ENCODE data around the gene MYH11. TPM values are rescaled to one million over a fixed set of nuclear protein-coding genes. Genes with fewer than 3 reads are reported as not detected.

MYH11 gene
- polyA plus RNA-seq, 1 donor (not counting 4 experiments of a cell fraction or from before 2014, with no cell fraction given): not detected

DNA sequence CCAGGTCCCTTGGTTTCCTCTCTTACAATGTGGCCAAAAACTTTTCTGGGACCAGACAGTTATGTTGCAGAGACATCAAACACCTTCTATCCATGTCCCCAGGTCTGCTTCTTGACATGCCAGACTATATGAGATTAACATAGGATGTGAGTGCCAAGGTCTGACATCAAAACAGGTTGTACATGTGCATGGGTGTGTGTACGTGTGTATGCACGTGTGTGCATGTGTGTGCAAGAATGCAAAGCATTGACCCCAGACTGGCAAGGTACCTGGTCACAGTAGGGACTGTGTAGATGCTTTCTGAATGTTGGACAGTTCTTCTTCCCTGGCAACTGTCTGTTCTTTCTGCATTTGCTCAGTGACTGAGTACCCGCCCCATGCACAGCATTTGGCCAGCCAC is 121.2 kb downstream of the MYH11 start:
- FAIRE-seq (no peak), DNase-seq (ENCODE audit: low read depth, low spot score) (no peak)
- H3K9ac ChIP-seq (ENCODE audit: control insufficient read depth, extremely low read depth, insufficient read depth, low read length): no peak overlapping the region
- H2AFZ ChIP-seq (ENCODE audit: control insufficient read depth, low read length): no peak overlapping the region
- H3K4me2 ChIP-seq (ENCODE audit: control insufficient read depth, extremely low read depth, insufficient read depth, low read depth, low read length): no peak overlapping the region
- TF ChIP-seq EZH2 (IDR thresholded peaks at IDR 0.05; ENCODE audit: low read length): no peak
- TF ChIP-seq, protein P1, sequence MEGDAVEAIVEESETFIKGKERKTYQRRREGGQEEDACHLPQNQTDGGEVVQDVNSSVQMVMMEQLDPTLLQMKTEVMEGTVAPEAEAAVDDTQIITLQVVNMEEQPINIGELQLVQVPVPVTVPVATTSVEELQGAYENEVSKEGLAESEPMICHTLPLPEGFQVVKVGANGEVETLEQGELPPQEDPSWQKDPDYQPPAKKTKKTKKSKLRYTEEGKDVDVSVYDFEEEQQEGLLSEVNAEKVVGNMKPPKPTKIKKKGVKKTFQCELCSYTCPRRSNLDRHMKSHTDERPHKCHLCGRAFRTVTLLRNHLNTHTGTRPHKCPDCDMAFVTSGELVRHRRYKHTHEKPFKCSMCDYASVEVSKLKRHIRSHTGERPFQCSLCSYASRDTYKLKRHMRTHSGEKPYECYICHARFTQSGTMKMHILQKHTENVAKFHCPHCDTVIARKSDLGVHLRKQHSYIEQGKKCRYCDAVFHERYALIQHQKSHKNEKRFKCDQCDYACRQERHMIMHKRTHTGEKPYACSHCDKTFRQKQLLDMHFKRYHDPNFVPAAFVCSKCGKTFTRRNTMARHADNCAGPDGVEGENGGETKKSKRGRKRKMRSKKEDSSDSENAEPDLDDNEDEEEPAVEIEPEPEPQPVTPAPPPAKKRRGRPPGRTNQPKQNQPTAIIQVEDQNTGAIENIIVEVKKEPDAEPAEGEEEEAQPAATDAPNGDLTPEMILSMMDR (optimal IDR thresholded peaks at IDR 0.05 in 1 of 3, IDR thresholded peaks at IDR 0.05 in 1 of 3, conservative IDR thresholded peaks at IDR 0.05 in 1 of 3; ENCODE audit: extremely low read depth in 1 of 3, insufficient read depth in 2 of 3, low read length in 3 of 3): no peak
- H4K20me1 ChIP-seq (ENCODE audit: control insufficient read depth, extremely low read depth, insufficient read depth, low read length): no peaks in the 10 kb centered on the region
- H3K9me3 ChIP-seq (ENCODE audit: control insufficient read depth, low read depth, low read length): no peaks in the 10 kb centered on the region
- no peak overlapping the region for H3K4me3 ChIP-seq (ENCODE audit: control insufficient read depth in 2 of 3, extremely low read depth in 1 of 3, insufficient read depth in 2 of 3, low read depth in 1 of 3, low read length in 3 of 3)
- H3K36me3 ChIP-seq (ENCODE audit: control insufficient read depth in 2 of 2, extremely low read depth in 1 of 2, insufficient read depth in 2 of 2, low read length in 2 of 2): peaks cover 0 to 4% of the 10 kb centered on the region in 2 experiments
- no peak overlapping the region for H3K27ac ChIP-seq (ENCODE audit: control insufficient read depth, insufficient read depth, low read length)
- dilution Hi-C loops (cut with MboI; ENCODE audit: extremely low pct_ligation_motif_present, low sequenced_read_pairs): no loop called here
- H3K79me2 ChIP-seq (ENCODE audit: control insufficient read depth, insufficient read depth, low read length): no peaks in the 10 kb centered on the region
- no peaks in the 10 kb centered on the region for H3K4me1 ChIP-seq (ENCODE audit: control insufficient read depth, extremely low read depth, insufficient read depth, low read length)
- H3K9me1 ChIP-seq (ENCODE audit: control insufficient read depth, extremely low read depth, insufficient read depth, low read length): no peaks in the 10 kb centered on the region
- no peaks in the 10 kb centered on the region for H3K27me3 ChIP-seq (ENCODE audit: control insufficient read depth, extremely low read depth, insufficient read depth, low read length)

DNA sequence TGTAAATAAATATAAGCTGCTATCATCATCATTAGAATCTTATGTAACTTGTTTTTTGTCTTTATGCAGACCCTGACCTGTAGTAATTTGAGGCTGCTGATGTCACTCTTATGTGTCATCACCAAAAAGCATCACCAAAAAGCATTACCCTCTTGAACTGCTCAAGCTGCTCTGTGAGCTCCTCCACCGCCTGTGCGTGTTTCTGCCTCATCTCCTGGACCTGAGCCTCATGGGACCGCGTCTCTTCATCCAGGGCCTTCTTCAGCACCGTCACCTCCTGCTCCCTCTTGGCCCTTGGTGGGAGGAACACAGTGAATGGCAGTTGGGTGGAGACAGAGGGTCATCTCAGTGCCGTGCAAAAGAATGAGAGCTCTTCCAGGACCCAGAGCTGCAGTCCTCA is 124.4 kb downstream of the MYH11 start:
- H3K79me2 ChIP-seq (ENCODE audit: control insufficient read depth, insufficient read depth, low read length): no peaks in the 10 kb centered on the region
- TF ChIP-seq EZH2 (IDR thresholded peaks at IDR 0.05; ENCODE audit: low read length): no peak
- TF ChIP-seq, protein P1 (optimal IDR thresholded peaks at IDR 0.05 in 1 of 3, IDR thresholded peaks at IDR 0.05 in 1 of 3, conservative IDR thresholded peaks at IDR 0.05 in 1 of 3; ENCODE audit: extremely low read depth in 1 of 3, insufficient read depth in 2 of 3, low read length in 3 of 3): no peak
- no peak overlapping the region for H3K9ac ChIP-seq (ENCODE audit: control insufficient read depth, extremely low read depth, insufficient read depth, low read length)
- FAIRE-seq (no peak), DNase-seq (ENCODE audit: low read depth, low spot score) (no peak)
- H3K36me3 ChIP-seq (ENCODE audit: control insufficient read depth in 2 of 2, extremely low read depth in 1 of 2, insufficient read depth in 2 of 2, low read length in 2 of 2): peaks cover 0 to 4% of the 10 kb centered on the region in 2 experiments
- H3K9me1 ChIP-seq (ENCODE audit: control insufficient read depth, extremely low read depth, insufficient read depth, low read length): no peaks in the 10 kb centered on the region
- H2AFZ ChIP-seq (ENCODE audit: control insufficient read depth, low read length): no peak overlapping the region
- no peak overlapping the region for H3K4me3 ChIP-seq (ENCODE audit: control insufficient read depth in 2 of 3, extremely low read depth in 1 of 3, insufficient read depth in 2 of 3, low read depth in 1 of 3, low read length in 3 of 3)
- H3K4me1 ChIP-seq (ENCODE audit: control insufficient read depth, extremely low read depth, insufficient read depth, low read length): no peaks in the 10 kb centered on the region
- H4K20me1 ChIP-seq (ENCODE audit: control insufficient read depth, extremely low read depth, insufficient read depth, low read length): no peaks in the 10 kb centered on the region
- H3K4me2 ChIP-seq (ENCODE audit: control insufficient read depth, extremely low read depth, insufficient read depth, low read depth, low read length): no peak overlapping the region
- H3K27ac ChIP-seq (ENCODE audit: control insufficient read depth, insufficient read depth, low read length): no peak overlapping the region
- dilution Hi-C loops (cut with MboI; ENCODE audit: extremely low pct_ligation_motif_present, low sequenced_read_pairs): no loop called here
- H3K9me3 ChIP-seq (ENCODE audit: control insufficient read depth, low read depth, low read length): no peaks in the 10 kb centered on the region
- no peaks in the 10 kb centered on the region for H3K27me3 ChIP-seq (ENCODE audit: control insufficient read depth, extremely low read depth, insufficient read depth, low read length)
